Stimulated activated CD4-positive, alpha-beta T cell treated with anti-CD3 and anti-CD28 coated beads, Interleukin-2, amount 100 ng/mL, for 24 hours (primary cell): Measurements from ENCODE around the gene NDUFB7.
"Not testable (repeated sequence)": the region's sequence is repeated elsewhere in the genome, so short reads cannot be mapped to it uniquely, and the experiment has no call there.

Source experiments
- DNase-seq, 2 donors: peaks; one replicate each; pipeline ENCODE4 v3.0.0-alpha.2; 2020

The NDUFB7 gene

DNA sequence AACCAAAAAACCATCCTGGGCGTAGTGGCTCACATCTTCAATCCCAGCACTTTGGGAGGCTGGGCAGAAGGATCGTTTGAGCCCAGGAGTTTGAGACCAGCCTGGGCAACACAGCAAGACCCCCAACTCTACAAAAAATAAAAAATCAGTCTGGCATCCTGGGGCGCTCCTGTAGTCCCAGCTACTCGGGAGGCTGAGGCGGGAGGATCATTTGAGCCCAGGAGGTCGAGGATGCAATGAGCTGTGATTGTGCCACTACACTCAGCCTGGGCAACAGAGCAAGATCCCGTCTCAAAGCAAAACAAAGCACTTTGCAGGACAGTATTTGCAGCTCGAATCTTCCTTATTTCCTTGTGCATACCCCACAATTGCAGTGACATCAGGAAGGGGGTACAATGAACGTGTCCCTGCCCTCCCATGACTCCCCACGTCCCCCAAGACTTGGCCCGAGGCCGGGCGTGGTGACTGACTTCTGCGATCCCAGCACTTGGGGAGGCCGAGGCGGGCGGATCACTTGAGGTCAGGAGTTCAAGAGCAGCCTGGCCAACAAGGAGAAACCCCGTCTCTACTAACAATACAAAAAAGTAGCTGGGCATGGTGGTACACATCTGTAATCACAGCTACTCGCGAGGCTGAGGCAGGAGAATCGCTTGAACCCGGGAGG lies 870 bp downstream of the NDUFB7 start:
- no peak for DNase-seq

DNA sequence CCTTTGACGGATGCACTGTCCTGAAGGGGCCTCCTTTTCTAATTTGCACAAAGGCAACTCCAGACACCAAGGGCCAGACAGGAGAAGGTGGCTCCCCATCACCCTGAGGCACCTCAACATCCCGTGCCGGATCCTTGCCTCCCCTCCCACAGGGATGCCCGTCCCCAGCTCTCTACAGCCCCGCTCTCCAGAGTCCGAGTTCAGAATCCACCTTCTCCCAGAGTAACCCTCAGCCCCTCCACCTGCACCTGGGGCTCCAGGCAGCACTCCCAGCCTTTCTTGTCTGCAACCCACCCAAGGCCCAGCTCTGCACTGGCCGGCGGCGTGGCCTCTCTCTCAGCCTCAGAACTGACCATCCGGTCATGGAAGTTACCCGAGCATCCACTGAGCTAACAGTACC lies 4.8 kb downstream of the NDUFB7 start:
- no peak for DNase-seq

- DNase-seq, result no peak
These were observed 5.2 kb downstream of the NDUFB7 start for GRCh38 chr19:14566712-14567077.

GRCh38 chr19:14565765-14566711 lies 5.8 kb downstream of the NDUFB7 start:
- no peak for DNase-seq

DNA sequence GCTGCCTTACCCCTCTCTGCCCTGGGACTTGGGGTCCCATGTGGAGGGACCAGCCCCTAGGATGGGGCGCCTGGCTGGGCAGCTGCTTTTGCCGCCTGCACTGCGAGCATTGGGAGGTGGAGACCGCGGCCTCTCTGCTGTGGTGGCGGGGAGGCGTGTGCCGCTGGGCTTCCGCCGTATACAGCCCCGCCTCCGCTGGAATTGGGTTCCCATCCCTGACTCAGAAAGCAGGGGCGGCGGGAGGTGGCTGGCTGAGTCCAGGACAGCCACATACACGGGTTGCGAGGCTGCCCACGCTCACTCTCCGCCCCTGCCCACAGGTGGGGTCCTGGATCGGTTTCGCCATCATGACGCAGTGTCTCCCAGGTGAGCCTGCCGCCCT lies 6.6 kb downstream of the NDUFB7 start:
- no peak for DNase-seq

GRCh38 chr19:14564652-14565297 lies 7.1 kb downstream of the NDUFB7 start:
- not testable (repeated sequence) for DNase-seq

GRCh38 chr19:14563989-14564651 lies 7.7 kb downstream of the NDUFB7 start:
- peak; percentile 43 to 75 for DNase-seq

- DNase-seq, result no peak
These were observed 8.3 kb downstream of the NDUFB7 start for GRCh38 chr19:14563590-14563926.

DNA sequence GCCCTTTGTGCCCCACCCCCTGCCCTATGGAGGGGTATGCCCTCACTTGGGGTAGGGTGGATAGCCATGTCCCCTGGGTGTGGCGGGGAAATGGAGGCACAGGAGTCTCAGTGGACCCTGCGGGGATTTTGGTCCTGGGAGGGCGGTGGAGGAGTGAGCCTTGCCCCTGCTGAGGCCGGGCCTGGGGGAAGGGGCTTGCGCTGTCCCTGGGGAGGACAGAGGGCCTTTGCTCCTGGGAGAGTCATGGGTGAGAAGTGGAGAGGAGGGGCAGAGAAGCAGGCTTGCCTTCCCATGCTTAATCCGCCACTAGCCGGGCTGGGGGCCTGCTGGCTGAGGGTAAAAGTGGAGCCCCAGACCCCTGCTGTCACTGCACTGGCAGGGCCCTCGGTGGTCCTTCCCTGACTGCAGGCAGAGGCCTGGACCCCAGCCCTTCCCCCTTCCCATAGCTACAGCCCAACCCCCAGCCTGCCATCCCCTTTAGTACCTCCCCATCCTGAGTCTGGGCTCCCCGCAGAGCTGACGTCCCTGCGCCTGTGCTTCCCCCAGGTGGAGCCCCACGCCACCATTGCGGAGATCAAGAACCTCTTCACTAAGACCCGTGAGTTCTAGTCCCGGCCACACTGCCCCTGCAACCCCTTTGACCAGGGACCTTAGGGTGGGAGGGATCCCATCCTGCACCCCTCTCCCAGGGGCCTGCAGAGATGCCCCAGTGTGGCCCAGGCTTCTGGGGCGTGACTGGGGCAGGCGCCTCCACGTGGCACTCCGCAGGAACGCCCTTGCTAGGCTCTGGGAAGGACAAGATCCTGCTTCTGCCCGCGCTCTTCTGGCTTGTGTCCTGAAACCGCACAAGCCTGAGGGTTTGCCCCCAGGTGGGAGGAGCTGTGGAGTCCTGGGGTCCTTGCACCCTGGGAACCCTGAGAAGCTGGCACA lies 8.9 kb downstream of the NDUFB7 start:
- DNase-seq, result no peak

DNA sequence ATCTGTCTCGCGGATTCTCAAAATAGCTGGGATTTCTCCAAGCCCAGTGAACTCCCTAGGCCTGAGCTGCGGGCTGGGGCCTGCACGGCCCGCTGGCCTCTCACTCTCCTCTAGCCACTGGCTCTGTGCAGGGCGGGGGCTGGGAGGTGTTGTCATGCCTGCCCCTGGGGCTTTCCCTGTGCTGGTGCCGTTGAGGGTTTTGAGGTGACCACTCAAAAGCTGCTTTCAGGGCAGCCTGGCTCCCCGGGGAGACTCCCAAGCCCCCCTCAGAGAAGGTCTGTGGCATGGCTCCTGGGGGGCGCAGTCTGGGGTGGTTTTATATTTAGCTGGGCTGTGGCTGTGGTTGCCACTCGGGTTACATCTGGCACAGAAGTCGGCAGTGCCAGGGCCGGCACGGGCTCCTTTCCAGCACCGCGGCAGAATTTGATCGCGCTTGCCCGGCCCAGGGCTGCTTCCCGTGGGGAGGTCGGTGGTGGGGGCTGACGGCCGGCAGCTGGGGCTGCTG lies 10.0 kb downstream of the NDUFB7 start:
- DNase-seq, result no peak

DNA sequence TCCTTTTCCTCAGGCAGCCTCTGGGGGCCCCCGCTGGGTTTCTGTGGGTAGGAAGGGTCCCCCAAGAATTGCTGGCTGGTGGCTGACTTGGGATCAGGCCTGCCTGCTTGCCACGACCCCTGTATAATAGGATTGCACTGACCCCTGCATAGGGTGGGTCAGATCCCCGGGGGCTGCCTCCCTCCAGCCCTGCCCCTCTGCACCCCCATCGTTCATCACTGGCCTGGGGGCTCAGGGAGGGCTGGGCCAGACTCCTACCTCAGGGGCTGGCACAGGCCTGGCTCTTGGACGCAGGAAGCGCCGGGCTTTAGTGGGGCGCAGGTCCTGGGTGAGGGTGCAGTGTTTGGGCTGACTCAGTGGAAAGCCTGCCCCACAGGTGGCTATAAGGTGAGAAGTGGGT lies 10.6 kb downstream of the NDUFB7 start:
- DNase-seq, result no peak

- DNase-seq, result no peak
These were observed 11.1 kb downstream of the NDUFB7 start for GRCh38 chr19:14560776-14561108.

DNA sequence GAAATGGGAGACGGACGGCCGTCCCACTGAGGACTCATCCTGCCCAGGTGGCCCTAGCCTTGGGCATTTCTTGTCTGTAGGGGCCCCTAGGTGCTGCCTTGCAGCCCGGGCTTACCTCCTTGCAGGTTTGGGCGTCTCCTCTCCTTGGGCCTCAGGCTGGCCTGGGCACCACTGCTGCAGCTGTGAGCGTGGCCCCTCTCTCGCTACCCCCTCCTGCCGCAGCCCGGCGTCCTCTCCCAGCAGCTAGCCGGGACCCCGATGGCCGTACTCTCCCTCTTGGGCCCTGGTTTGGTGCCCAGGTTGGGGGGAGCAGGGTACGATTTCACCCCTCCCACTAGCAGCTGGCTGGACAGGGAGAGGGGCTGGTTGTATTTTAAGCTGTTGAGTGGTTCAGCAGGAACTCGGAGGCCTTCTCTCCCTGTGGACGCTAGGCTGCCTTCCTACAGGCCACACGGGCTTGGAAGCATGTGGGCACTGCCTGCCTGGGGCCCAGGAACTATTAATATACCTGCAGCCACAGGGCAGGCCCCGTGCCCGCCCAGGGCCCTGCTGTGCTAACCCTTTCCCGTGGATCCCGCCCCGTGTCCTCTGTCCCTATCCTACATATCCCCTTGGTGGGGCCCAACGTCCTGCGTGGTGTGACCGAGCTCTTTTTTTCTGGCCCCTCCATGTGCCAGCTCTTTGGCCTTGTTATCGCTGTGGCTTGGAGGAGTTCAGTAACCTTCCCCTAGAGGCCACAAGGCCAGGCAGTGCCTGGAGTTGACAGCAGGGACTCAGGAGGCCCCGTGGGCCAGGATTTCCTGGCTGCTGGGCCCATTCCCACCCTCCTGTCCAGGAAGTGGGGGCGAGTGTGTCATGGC lies 11.7 kb downstream of the NDUFB7 start:
- no peak for DNase-seq

DNA sequence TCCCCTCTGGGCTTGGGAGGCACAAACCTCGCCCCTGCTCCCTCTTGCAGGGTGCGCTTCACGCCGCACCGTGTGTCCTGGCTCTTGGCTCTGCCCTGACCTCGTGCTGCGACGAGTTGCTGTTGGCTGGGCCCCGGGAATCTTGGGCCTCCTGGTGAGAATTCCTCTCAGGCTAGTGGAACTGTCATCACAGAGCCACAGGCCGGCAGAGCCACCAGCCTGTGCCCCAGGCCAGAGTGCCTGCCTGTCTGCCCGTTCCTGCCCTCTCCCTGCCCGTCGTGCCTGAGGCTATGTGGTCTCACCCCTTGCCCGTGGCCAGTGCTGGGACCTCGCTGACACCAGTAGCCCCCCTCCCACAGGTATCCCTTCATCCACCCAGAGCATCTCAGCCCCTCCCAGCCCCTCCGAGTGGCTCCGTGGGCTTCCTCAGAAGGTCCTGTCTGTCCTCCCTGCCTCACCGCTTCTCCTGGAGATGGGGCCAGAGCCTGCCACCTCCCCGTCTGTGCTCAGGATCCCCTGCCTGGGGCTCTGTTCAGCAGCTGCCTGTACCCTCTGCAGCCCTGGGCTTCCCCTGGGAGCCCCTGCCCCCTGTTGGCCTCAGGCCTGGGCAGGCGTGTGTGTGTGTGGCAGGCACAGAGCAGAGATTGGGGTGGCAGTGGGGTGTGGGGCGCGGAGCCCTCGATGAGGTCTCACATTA lies 13.3 kb downstream of the NDUFB7 start:
- no peak for DNase-seq

DNA sequence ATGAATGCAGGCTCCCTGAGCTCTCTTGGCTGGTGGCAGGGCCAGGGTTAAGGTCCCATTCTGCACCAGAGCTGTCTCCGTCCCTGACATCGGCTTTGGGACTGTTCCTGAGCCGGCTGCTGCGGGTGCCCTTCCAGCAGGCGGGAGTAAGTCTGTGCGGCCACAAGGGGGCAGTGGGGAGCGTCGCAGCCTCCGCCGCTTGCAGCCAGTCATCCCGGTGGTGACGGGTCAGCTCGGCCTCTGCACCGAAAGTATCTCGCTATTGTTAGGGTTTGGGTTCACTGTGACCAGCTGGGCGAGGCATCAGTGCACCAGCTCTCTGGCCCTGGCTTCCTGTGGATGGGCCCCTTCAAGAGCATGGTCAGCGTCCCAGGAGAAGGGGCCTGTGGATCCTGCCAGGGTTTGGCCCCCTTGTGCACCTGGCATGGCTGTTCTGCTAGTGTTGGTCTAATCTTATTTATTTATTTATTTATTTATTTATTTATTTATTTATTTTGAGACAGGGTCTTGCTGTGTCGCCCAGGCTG lies 15.1 kb downstream of the NDUFB7 start:
- peak; percentile 81 to 84 for DNase-seq

GRCh38 chr19:14555918-14556661 lies 15.8 kb downstream of the NDUFB7 start:
- no peak for DNase-seq

- DNase-seq, result no peak
These were observed 17.5 kb downstream of the NDUFB7 start for GRCh38 chr19:14554382-14554812.

DNA sequence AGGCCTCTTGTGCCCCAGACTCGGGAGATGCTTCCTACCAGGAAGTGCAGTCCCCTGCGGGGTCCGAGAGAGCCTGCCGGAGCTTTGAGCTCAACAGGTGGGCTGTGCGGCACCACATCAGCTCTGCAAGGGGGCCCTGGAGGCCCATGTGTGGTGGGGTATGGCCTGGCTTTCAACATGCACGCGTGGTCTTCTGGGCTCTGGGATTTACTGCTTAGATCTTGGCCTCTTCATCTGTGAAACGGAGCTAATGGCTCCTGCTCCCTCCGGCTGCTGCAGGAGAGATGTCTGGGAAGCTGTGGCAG lies 18.0 kb downstream of the NDUFB7 start:
- DNase-seq, result no peak
